NT2/D1 (cell line): ENCODE measurements around the gene FYCO1.

ENCODE experiments used
- DNase-seq: peaks from one replicate; pipeline ENCODE4 v3.0.0-alpha.2; 2011; ENCODE audit warnings: low read depth, low spot score
- H3K27me3 ChIP-seq: 2 replicates; pipeline ENCODE4 v1.6.0; 2011; ENCODE audit warnings: mild to moderate bottlenecking; ENCODE audit not compliant: insufficient read length, insufficient read depth
- H3K36me3 ChIP-seq: 2 replicates; pipeline ENCODE4 v1.6.1; 2011; ENCODE audit warnings: mild to moderate bottlenecking, low read length, mixed read lengths; ENCODE audit not compliant: insufficient read depth, insufficient read length
- H3K4me1 ChIP-seq: 2 replicates; pipeline ENCODE4 v1.5.1; 2011; ENCODE audit not compliant: insufficient read depth, insufficient read length
- H3K4me3 ChIP-seq: 2 replicates; pipeline ENCODE4 v1.5.1; 2011; ENCODE audit warnings: low read depth; ENCODE audit not compliant: insufficient read length
- H3K9ac ChIP-seq: 2 replicates; pipeline ENCODE4 v1.6.0; 2011; ENCODE audit warnings: low read depth; ENCODE audit not compliant: insufficient read length
- H3K9me3 ChIP-seq: 2 replicates; pipeline ENCODE4 v1.5.1; 2011; ENCODE audit warnings: mild to moderate bottlenecking, low read length; ENCODE audit not compliant: insufficient read depth
- SUZ12 ChIP-seq: IDR thresholded peaks from 2 replicates; pipeline ENCODE4 v1.6.1; 2011; ENCODE audit not compliant: insufficient read length, insufficient read depth; ENCODE audit errors: extremely low read depth
- YY1 ChIP-seq: IDR thresholded peaks from 2 replicates; pipeline ENCODE4 v1.6.1; 2011; ENCODE audit not compliant: insufficient read length, insufficient read depth
- ZNF274 ChIP-seq: IDR thresholded peaks from 2 replicates; pipeline ENCODE4 v1.6.1; 2011; ENCODE audit warnings: mild to moderate bottlenecking, low read depth, low read length

Gene FYCO1

GRCh38 chr3:45958321-45958791 lies 37.3 kb downstream of the FYCO1 start:
- Histone ChIP-seq H3K9me3 (no peaks in the 10 kb centered on the region), H3K36me3 (peaks cover 78% of the 10 kb centered on the region), H3K4me3 (no peak overlapping the region), H3K4me1 (no peaks in the 10 kb centered on the region), H3K9ac (no peak overlapping the region), H3K27me3 (no peaks in the 10 kb centered on the region)
- no peak for TF ChIP-seq SUZ12
- no peak for DNase-seq

- no peak for DNase-seq
- TF ChIP-seq ZNF274 (no peak), SUZ12 (no peak), YY1 (no peak)
- Histone ChIP-seq H3K9me3 (no peaks in the 10 kb centered on the region), H3K27me3 (no peaks in the 10 kb centered on the region), H3K4me3 (no peak overlapping the region), H3K36me3 (peaks cover 78% of the 10 kb centered on the region), H3K4me1 (no peaks in the 10 kb centered on the region), H3K9ac (no peak overlapping the region)
Observed at GRCh38 chr3:45957586-45957985, 38.0 kb downstream of the FYCO1 start.

GRCh38 chr3:45955706-45956105 lies 39.9 kb downstream of the FYCO1 start:
- H3K9me3 ChIP-seq = no peaks in the 10 kb centered on the region
- peaks cover 80% of the 10 kb centered on the region for H3K36me3 ChIP-seq
- TF ChIP-seq SUZ12 = no peak
- TF ChIP-seq ZNF274 = no peak
- H3K27me3 ChIP-seq = no peaks in the 10 kb centered on the region
- no peaks in the 10 kb centered on the region for H3K4me1 ChIP-seq
- DNase-seq = no peak
- H3K4me3 ChIP-seq = no peak overlapping the region
- H3K9ac ChIP-seq = no peak overlapping the region

GRCh38 chr3:45955017-45955647 lies 40.5 kb downstream of the FYCO1 start:
- Histone ChIP-seq H3K9me3 (no peaks in the 10 kb centered on the region), H3K4me1 (no peaks in the 10 kb centered on the region), H3K4me3 (no peak overlapping the region), H3K9ac (no peak overlapping the region), H3K36me3 (peaks cover 83% of the 10 kb centered on the region), H3K27me3 (no peaks in the 10 kb centered on the region)
- no peak for TF ChIP-seq ZNF274
- no peak for DNase-seq

- no peaks in the 10 kb centered on the region for H3K27me3 ChIP-seq
- peaks cover 83% of the 10 kb centered on the region for H3K36me3 ChIP-seq
- no peak for DNase-seq
- no peak overlapping the region for H3K4me3 ChIP-seq
- H3K4me1 ChIP-seq = no peaks in the 10 kb centered on the region
- TF ChIP-seq SUZ12 = no peak
- no peak for TF ChIP-seq ZNF274
- TF ChIP-seq YY1 = no peak
- H3K9me3 ChIP-seq = no peaks in the 10 kb centered on the region
- no peak overlapping the region for H3K9ac ChIP-seq
Observed at GRCh38 chr3:45954306-45954705, 41.3 kb downstream of the FYCO1 start.

GRCh38 chr3:45953536-45953935 lies 42.1 kb downstream of the FYCO1 start:
- Histone ChIP-seq H3K9me3 (no peaks in the 10 kb centered on the region), H3K27me3 (no peaks in the 10 kb centered on the region), H3K36me3 (peaks cover 83% of the 10 kb centered on the region), H3K4me1 (no peaks in the 10 kb centered on the region), H3K4me3 (no peak overlapping the region), H3K9ac (no peak overlapping the region)
- TF ChIP-seq ZNF274 (no peak), SUZ12 (no peak), YY1 (no peak)
- DNase-seq = no peak

- no peaks in the 10 kb centered on the region for H3K9me3 ChIP-seq
- H3K27me3 ChIP-seq = no peaks in the 10 kb centered on the region
- peaks cover 81% of the 10 kb centered on the region for H3K36me3 ChIP-seq
- TF ChIP-seq ZNF274 (no peak), YY1 (no peak)
- DNase-seq = no peak
- no peak overlapping the region for H3K9ac ChIP-seq
- H3K4me3 ChIP-seq = no peak overlapping the region
- H3K4me1 ChIP-seq = no peaks in the 10 kb centered on the region
Observed at GRCh38 chr3:45952456-45952855, 43.2 kb downstream of the FYCO1 start.

- Histone ChIP-seq H3K4me1 (no peaks in the 10 kb centered on the region), H3K9ac (no peak overlapping the region), H3K27me3 (no peaks in the 10 kb centered on the region), H3K36me3 (peaks cover 85% of the 10 kb centered on the region), H3K9me3 (no peaks in the 10 kb centered on the region), H3K4me3 (no peak overlapping the region)
- DNase-seq = no peak
- TF ChIP-seq SUZ12 = no peak
- no peak for TF ChIP-seq YY1
- TF ChIP-seq ZNF274 = no peak
Observed at GRCh38 chr3:45951946-45952345, 43.7 kb downstream of the FYCO1 start.
